ENCODE measurements around the gene MRPL45. TPM values are rescaled to one million over a fixed set of nuclear protein-coding genes. Genes with fewer than 3 reads are reported as not detected.
"Not testable (repeated sequence)": the region's sequence is repeated elsewhere in the genome, so short reads cannot be mapped to it uniquely, and the experiment has no call there.

The MRPL45 gene
- total and polyA plus RNA-seq, 2 donors (not counting 3 experiments of a cell fraction or from before 2014, with no cell fraction given): 41.2 to 45.5 TPM

- CTCF ChIA-PET; POLR2A ChIA-PET; dilution Hi-C loops (cut with MboI; ENCODE audit: extremely low pct_ligation_motif_present, low sequenced_read_pairs); intact Hi-C loops (cut with micrococcal nuclease); H3K36me3 ChIP-seq (ENCODE audit: control insufficient read depth in 2 of 2, extremely low read depth in 1 of 2, insufficient read depth in 2 of 2, low read length in 2 of 2); FAIRE-seq; H2AFZ ChIP-seq (ENCODE audit: low read depth, low read length); H4K20me1 ChIP-seq (replicated peaks; ENCODE audit: control insufficient read depth, extremely low read depth, insufficient read depth, low read length); H3K4me1 ChIP-seq (ENCODE audit: control insufficient read depth, extremely low read depth, insufficient read depth, low read length); DNase-seq (ENCODE audit: low read depth, low spot score); H3K4me2 ChIP-seq (ENCODE audit: insufficient read depth, low read length); H3K27ac ChIP-seq (ENCODE audit: insufficient read depth, low read depth, low read length); BruUV-seq (replicated peaks); H3K9me3 ChIP-seq (replicated peaks; ENCODE audit: control insufficient read depth, insufficient read depth, low read length); H3K4me3 ChIP-seq (replicated peaks in 1 of 3; ENCODE audit: insufficient read depth in 1 of 3, low read depth in 1 of 3, low read length in 3 of 3); H3K27me3 ChIP-seq (ENCODE audit: control insufficient read depth in 2 of 2, insufficient read depth in 2 of 2, low read length in 2 of 2); H3K79me2 ChIP-seq (ENCODE audit: control insufficient read depth, insufficient read depth, low read length); H3K9me1 ChIP-seq (replicated peaks; ENCODE audit: control insufficient read depth, extremely low read depth, insufficient read depth, low read length); H3K9ac ChIP-seq (replicated peaks; ENCODE audit: extremely low read depth, insufficient read depth, low read length): not testable (repeated sequence)
Measured at GRCh38 chr17:38295602-38296365, 1.2 kb upstream of the MRPL45 start.

- POLR2A ChIA-PET: no interaction called here
- no peak for FAIRE-seq
- CTCF ChIA-PET: interaction anchor here (0.7 to 1.4 kb wide), 3 partner anchors 9 to 18 kb away, joined by 3 to 8 read pairs (median 5); no protein-coding TSS in a partner anchor
- Histone ChIP-seq H3K4me1 (ENCODE audit: control insufficient read depth, extremely low read depth, insufficient read depth, low read length) (peaks cover 3% of the 10 kb centered on the region), H3K27me3 (ENCODE audit: control insufficient read depth in 2 of 2, insufficient read depth in 2 of 2, low read length in 2 of 2) (no peaks in the 10 kb centered on the region), H3K36me3 (ENCODE audit: control insufficient read depth in 2 of 2, extremely low read depth in 1 of 2, insufficient read depth in 2 of 2, low read length in 2 of 2) (peaks cover 0 to 5% of the 10 kb centered on the region in 2 experiments), H3K79me2 (ENCODE audit: control insufficient read depth, insufficient read depth, low read length) (no peaks in the 10 kb centered on the region), H3K9ac (replicated peaks; ENCODE audit: extremely low read depth, insufficient read depth, low read length) (no peak overlapping the region), H3K9me1 (replicated peaks; ENCODE audit: control insufficient read depth, extremely low read depth, insufficient read depth, low read length) (no peaks in the 10 kb centered on the region), H2AFZ (ENCODE audit: low read depth, low read length) (no peak overlapping the region), H3K4me3 (replicated peaks in 1 of 3; ENCODE audit: insufficient read depth in 1 of 3, low read depth in 1 of 3, low read length in 3 of 3) (no peak overlapping the region), H3K27ac (ENCODE audit: insufficient read depth, low read depth, low read length) (no peak overlapping the region), H4K20me1 (replicated peaks; ENCODE audit: control insufficient read depth, extremely low read depth, insufficient read depth, low read length) (no peaks in the 10 kb centered on the region), H3K9me3 (replicated peaks; ENCODE audit: control insufficient read depth, insufficient read depth, low read length) (no peaks in the 10 kb centered on the region), H3K4me2 (ENCODE audit: insufficient read depth, low read length) (no peak overlapping the region)
- no peak for TF ChIP-seq MYC (IDR thresholded peaks at IDR 0.05; ENCODE audit: low read depth, low read length)
- BruUV-seq (replicated peaks): no TSS peak
- dilution Hi-C loops (cut with MboI; ENCODE audit: extremely low pct_ligation_motif_present, low sequenced_read_pairs) (no loop called here), intact Hi-C loops (cut with micrococcal nuclease) (no loop called here)
- DNase-seq (ENCODE audit: low read depth, low spot score): no peak
Measured at GRCh38 chr17:38315497-38315896, 18.5 kb downstream of the MRPL45 start.

Data from endothelial cell of umbilical vein (primary cell).